CD4-positive, alpha-beta T cell treated with Interleukin-12 subunit alpha and Interleukin-12 subunit beta, for 1 hour (primary cell): ENCODE results near the gene DNAH14.
"Not testable (repeated sequence)": the region's sequence is repeated elsewhere in the genome, so short reads cannot be mapped to it uniquely, and the experiment has no call there.

ENCODE experiments used
- DNase-seq: peaks from one replicate; pipeline ENCODE4 v3.0.0-alpha.2; 2020

The DNAH14 gene

GRCh38 chr1:224929335-224930237 lies at the start of gene DNAH14:
TSS of gene DNAH14 (plus strand) at chr1:224929675. CDS start at chr1:224952703, 23,028 bp downstream.
- no peak for DNase-seq

- DNase-seq = no peak
Measured at GRCh38 chr1:224880593-224881307, 48.7 kb upstream of the DNAH14 start.

- DNase-seq = not testable (repeated sequence)
Measured at GRCh38 chr1:224881308-224881692, 48.2 kb upstream of the DNAH14 start.

- no peak for DNase-seq
Measured at GRCh38 chr1:224881762-224882211, 47.7 kb upstream of the DNAH14 start.

GRCh38 chr1:224882264-224882663 lies 47.2 kb upstream of the DNAH14 start:
- no peak for DNase-seq

GRCh38 chr1:224883091-224883490 lies 46.4 kb upstream of the DNAH14 start:
- DNase-seq = no peak

GRCh38 chr1:224884361-224884801 lies 45.1 kb upstream of the DNAH14 start:
- no peak for DNase-seq

GRCh38 chr1:224885376-224885775 lies 44.1 kb upstream of the DNAH14 start:
- not testable (repeated sequence) for DNase-seq

- DNase-seq = no peak
Measured at GRCh38 chr1:224894915-224895314, 34.6 kb upstream of the DNAH14 start.

GRCh38 chr1:224896130-224896781 lies 33.2 kb upstream of the DNAH14 start:
- DNase-seq = no peak

GRCh38 chr1:224897529-224898327 lies 31.7 kb upstream of the DNAH14 start:
- no peak for DNase-seq

- DNase-seq = no peak
Measured at GRCh38 chr1:224898937-224899336, 30.5 kb upstream of the DNAH14 start.

- DNase-seq = no peak
Measured at GRCh38 chr1:224900062-224900630, 29.3 kb upstream of the DNAH14 start.

- DNase-seq = no peak
Measured at GRCh38 chr1:224901087-224901810, 28.2 kb upstream of the DNAH14 start.

GRCh38 chr1:224903955-224904354 lies 25.5 kb upstream of the DNAH14 start:
- no peak for DNase-seq

- DNase-seq = no peak
Measured at GRCh38 chr1:224906340-224906739, 23.1 kb upstream of the DNAH14 start.

GRCh38 chr1:224911217-224911616 lies 18.3 kb upstream of the DNAH14 start:
- DNase-seq = no peak

- no peak for DNase-seq
Measured at GRCh38 chr1:224914292-224914900, 15.1 kb upstream of the DNAH14 start.

GRCh38 chr1:224919508-224919907 lies 10.0 kb upstream of the DNAH14 start:
- no peak for DNase-seq

GRCh38 chr1:224920930-224921329 lies 8.5 kb upstream of the DNAH14 start:
- no peak for DNase-seq

GRCh38 chr1:224921354-224921753 lies 8.1 kb upstream of the DNAH14 start:
- DNase-seq = no peak
